ENCODE measurements around the gene RNF175.
"Not testable (repeated sequence)": the region's sequence is repeated elsewhere in the genome, so short reads cannot be mapped to it uniquely, and the experiment has no call there.

The RNF175 gene

DNA sequence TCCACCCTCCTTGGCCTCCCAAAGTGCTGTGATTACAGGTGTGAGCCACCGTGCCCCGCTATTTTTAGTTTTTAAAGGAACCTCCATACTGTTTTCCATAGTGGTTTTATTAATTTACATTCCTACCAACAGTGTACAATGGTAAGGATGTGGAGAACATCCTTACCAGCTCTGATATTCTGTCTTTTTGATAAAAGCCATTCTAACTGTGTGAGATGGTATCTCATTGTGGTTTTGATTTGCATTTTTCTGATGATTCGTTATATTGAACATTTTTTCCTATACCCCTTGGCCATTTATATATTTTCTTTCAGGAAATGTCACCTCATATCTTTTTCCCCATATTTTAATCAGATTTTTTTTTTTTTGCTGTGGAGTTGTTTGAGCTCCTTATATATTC lies 90.0 kb downstream of the RNF175 start:
- no peak for DNase-seq

DNA sequence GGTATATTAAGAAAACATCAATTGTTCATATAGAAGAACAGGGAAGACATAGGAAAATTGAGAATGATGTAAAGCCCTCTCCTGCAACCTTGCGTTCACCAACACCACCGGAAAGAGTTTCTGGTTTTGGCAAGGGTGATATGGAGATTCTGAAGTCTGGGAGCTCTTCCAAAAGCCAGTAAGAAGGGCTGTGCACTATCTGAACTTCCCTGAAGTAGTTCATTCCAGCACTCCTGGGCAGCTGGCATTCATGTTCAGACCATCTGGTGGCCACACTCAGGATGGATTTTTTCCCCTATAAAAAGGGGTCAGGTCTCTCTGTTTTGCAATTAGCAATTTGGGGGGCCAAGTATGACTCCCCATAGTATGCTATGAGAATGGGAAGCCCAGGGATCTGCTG lies 91.2 kb downstream of the RNF175 start:
- DNase-seq, result no peak

DNA sequence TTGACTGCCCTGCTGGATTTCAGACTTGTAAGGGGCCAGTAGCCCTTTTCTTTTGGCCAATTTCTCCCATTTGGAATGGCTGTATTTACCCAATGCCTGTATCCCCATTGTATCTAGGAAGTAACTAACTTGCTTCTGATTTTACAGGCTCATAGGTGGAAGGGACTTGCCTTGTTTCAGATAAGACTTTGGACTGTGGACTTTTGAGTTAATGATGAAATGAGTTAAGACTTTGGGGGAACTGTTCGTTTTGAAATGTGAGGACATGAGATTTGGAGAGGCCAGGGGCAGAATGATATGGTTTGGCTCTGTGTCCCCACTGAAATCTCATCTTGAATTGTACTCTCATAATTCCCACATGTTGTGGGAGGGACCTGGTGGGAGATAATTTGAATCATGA lies 93.3 kb downstream of the RNF175 start:
- not testable (repeated sequence) for DNase-seq

DNA sequence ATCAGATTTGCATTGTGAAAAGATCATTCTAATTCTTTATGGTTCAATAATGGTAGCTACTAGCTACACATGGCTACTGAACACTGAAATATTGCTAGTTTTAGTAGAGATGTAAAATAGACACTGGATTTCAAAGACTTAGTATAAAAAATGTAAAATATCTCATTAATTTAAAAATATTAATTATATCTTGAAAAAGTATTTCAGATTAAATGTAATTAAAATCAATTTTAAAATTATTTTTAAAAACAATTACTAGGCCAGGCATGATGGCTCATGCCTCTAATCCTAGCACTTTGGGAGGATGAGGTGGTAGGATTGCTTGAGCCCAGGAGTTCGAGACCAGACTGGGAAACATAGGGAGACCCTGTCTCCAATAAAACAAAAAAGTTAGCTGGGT lies 96.2 kb downstream of the RNF175 start:
- no peak for DNase-seq

DNA sequence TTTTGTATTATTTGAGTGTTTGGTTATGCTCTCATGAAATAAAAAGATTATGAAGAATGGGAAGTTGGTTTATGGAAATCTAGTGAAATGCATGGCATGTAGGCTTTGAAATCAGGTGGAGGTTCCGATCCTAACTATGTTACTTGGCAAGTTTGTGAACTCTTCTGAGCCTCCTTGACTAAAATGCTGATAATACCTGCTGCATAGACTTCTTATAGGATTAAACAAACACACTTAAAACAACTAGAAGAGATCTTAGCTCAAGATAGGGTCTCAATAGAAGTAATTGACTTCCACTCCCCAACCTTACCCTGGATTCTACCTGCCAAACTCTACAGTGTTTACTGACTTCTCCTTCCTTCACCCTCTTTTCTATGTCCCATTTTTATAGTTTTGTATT lies 97.9 kb downstream of the RNF175 start:
- no peak for DNase-seq

DNA sequence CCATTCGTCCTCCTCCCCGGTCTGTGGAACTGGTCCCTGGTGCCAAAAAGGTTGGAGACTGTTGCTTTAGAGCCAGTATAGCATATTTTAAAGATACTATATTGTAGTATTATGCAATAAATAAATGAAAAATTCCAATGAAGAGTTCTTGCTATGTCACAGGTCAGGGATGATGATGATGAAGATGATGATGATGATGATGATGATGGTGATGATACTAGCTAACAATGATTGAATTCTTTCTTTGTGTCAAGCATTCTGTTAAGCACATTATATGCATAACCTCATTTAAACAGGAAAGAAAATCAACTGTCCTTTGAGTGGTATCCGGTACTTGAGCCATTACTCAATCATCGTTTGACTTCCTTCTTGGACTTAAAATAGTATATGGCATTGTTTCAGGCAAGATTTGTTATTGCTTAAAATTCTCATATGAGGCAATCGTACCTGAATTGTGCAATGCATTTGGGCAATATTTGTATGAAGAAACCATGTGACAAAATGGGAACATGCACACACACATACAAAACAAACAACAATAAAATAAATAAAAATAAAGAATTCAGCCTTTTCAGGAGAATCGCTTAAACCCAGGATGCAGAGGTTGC lies 98.5 kb downstream of the RNF175 start:
- no peak for DNase-seq
